PC-3 (cell line): Measurements from ENCODE around the gene DYNC1I1. TPM values are rescaled to one million over a fixed set of nuclear protein-coding genes. Genes with fewer than 3 reads are reported as not detected.

Experiments
- ATAC-seq: fragments of 200-7000 bp; cut with Tn5 transposase; 2 replicates; pipeline ENCODE4 v1.9.1; 2020; ENCODE audit warnings: mild to moderate bottlenecking, moderate library complexity
- BruUV-seq: library from RNA; stranded (reverse); fragments of 400-500 nt; replicated peaks from 2 replicates; lab custom pipeline; 2021; lab: Mats Ljungman, UMichigan
- CTCF ChIA-PET: fragments of 300-600 bp; sonication (Branson Sonifier 250); formaldehyde crosslinking; loops from one replicate; lab custom pipeline; 2022; ENCODE audit warnings: antibody characterized with exemption; lab: Charles Lee
- POLR2A ChIA-PET: fragments of 300-600 bp; sonication (Branson Sonifier 250); formaldehyde crosslinking; loops from one replicate; lab custom pipeline; 2022; ENCODE audit warnings: antibody characterized with exemption; ENCODE audit not compliant: unreplicated experiment; lab: Charles Lee
- DNase-seq: peaks from one replicate; pipeline ENCODE4 v3.0.0-alpha.2; 2015
- H2AFZ ChIP-seq: fragments of 300-600 bp; sonication (generic); 2 replicates; pipeline ENCODE4 v1.6.0; 2016; ENCODE audit warnings: antibody characterized with exemption, low read length
- H3F3A ChIP-seq: fragments of 300-600 bp; sonication (generic); one replicate; pipeline ENCODE4 v1.6.0; 2017; ENCODE audit warnings: antibody characterized with exemption, low read length, control low read depth, mild to moderate bottlenecking; ENCODE audit not compliant: unreplicated experiment
- H3K27ac ChIP-seq: fragments of 300-600 bp; sonication (generic); 2 replicates; pipeline ENCODE4 v1.5.1; 2016; ENCODE audit warnings: mild to moderate bottlenecking, low read length
- H3K27me3 ChIP-seq: fragments of 300-600 bp; sonication (generic); 2 replicates; pipeline ENCODE4 v1.6.1; 2016; ENCODE audit warnings: low read length, mixed read lengths
- H3K36me3 ChIP-seq: fragments of 300-600 bp; sonication (generic); 2 replicates; pipeline ENCODE4 v1.6.1; 2016; ENCODE audit warnings: low read depth, mixed run types, low read length, mixed read lengths
- H3K4me1 ChIP-seq: fragments of 300-600 bp; sonication (generic); 2 replicates; pipeline ENCODE4 v1.5.1; 2016; ENCODE audit warnings: low read length; ENCODE audit not compliant: insufficient read depth
- H3K4me2 ChIP-seq: fragments of 300-600 bp; sonication (generic); 2 replicates; pipeline ENCODE4 v1.6.0; 2016; ENCODE audit warnings: low read length
- H3K4me3 ChIP-seq: fragments of 300-600 bp; sonication (generic); 2 replicates; pipeline ENCODE4 v1.5.1; 2016; ENCODE audit warnings: mild to moderate bottlenecking, low read length, mixed read lengths
- H3K79me2 ChIP-seq: fragments of 300-600 bp; sonication (generic); 2 replicates; pipeline ENCODE4 v1.6.1; 2017; ENCODE audit warnings: low read length, mixed read lengths
- H3K9ac ChIP-seq: fragments of 300-600 bp; sonication (generic); 2 replicates; pipeline ENCODE4 v1.6.0; 2016; ENCODE audit warnings: mild to moderate bottlenecking, low read length
- H3K9me2 ChIP-seq: fragments of 300-600 bp; sonication (generic); replicated peaks from 2 replicates; pipeline ENCODE4 v1.6.1; 2016; ENCODE audit warnings: mixed run types, low read length, mixed read lengths
- H3K9me3 ChIP-seq: fragments of 300-600 bp; sonication (generic); 2 replicates; pipeline ENCODE4 v1.6.1; 2016; ENCODE audit warnings: low read length, mixed read lengths
- H4K20me1 ChIP-seq: fragments of 300-600 bp; sonication (generic); 2 replicates; pipeline ENCODE4 v1.6.1; 2016; ENCODE audit warnings: low read length, mixed read lengths
- EZH2 ChIP-seq: fragments of 300-600 bp; sonication (generic); IDR thresholded peaks from one replicate; pipeline ENCODE4 v1.6.1; 2017; ENCODE audit warnings: antibody characterized with exemption, mild to moderate bottlenecking, low read length; ENCODE audit not compliant: unreplicated experiment
- EZH2phosphoT487 ChIP-seq: fragments of 300-600 bp; sonication (generic); IDR thresholded peaks from 2 replicates; pipeline ENCODE4 v1.6.1; 2018; ENCODE audit warnings: mild to moderate bottlenecking, antibody characterized with exemption, low read length, borderline replicate concordance
- intact Hi-C: fragments of 100-400 bp; cut with micrococcal nuclease; formaldehyde crosslinking; loops from 2 replicates; pipeline ENCODE4 v1.9.0; 2023
- total RNA-seq: library from RNA; depleted of rRNA; stranded (reverse); fragments of >200 nt; gene quantifications from 2 replicates; pipeline ENCODE4 v1.2.3, GENCODE V29; 2014
- TF ChIP-seq, protein P1 (sequence below): fragments of 300-600 bp; sonication (generic); conservative IDR thresholded peaks from 2 replicates; pipeline ENCODE4 v1.5.1; 2017; ENCODE audit warnings: antibody characterized with exemption, low read depth, mild to moderate bottlenecking, low read length

The DYNC1I1 gene
- total RNA-seq, 1 experiment from 2014 or later, result 2.4 TPM

GRCh38 chr7:95881597-95881996 is 109.2 kb downstream of the DYNC1I1 start:
- CTCF ChIA-PET, result no interaction called here
- no TSS peak for BruUV-seq

GRCh38 chr7:95883217-95883616 is 110.9 kb downstream of the DYNC1I1 start:
- H3K27ac ChIP-seq, result no peak overlapping the region
- no peak overlapping the region for H3K4me3 ChIP-seq
- no peak overlapping the region for H2AFZ ChIP-seq
- intact Hi-C loops, result no loop called here
- BruUV-seq, result no TSS peak
- ATAC-seq (no peak), DNase-seq (no peak)
- POLR2A ChIA-PET, result no interaction called here
- no peak overlapping the region for H3K4me2 ChIP-seq
- no peaks in the 10 kb centered on the region for H3K36me3 ChIP-seq
- H3K79me2 ChIP-seq, result no peaks in the 10 kb centered on the region
- peaks cover 3% of the 10 kb centered on the region; the same call in 1 of the 2 replicates for H3K4me1 ChIP-seq
- no peaks in the 10 kb centered on the region for H4K20me1 ChIP-seq
- CTCF ChIA-PET, result no interaction called here
- no peaks in the 10 kb centered on the region for H3K9me2 ChIP-seq
- H3K9me3 ChIP-seq, result no peaks in the 10 kb centered on the region
- H3F3A ChIP-seq, result no peaks in the 10 kb centered on the region
- no peaks in the 10 kb centered on the region for H3K27me3 ChIP-seq
- H3K9ac ChIP-seq, result no peak overlapping the region
- TF ChIP-seq, protein P1, sequence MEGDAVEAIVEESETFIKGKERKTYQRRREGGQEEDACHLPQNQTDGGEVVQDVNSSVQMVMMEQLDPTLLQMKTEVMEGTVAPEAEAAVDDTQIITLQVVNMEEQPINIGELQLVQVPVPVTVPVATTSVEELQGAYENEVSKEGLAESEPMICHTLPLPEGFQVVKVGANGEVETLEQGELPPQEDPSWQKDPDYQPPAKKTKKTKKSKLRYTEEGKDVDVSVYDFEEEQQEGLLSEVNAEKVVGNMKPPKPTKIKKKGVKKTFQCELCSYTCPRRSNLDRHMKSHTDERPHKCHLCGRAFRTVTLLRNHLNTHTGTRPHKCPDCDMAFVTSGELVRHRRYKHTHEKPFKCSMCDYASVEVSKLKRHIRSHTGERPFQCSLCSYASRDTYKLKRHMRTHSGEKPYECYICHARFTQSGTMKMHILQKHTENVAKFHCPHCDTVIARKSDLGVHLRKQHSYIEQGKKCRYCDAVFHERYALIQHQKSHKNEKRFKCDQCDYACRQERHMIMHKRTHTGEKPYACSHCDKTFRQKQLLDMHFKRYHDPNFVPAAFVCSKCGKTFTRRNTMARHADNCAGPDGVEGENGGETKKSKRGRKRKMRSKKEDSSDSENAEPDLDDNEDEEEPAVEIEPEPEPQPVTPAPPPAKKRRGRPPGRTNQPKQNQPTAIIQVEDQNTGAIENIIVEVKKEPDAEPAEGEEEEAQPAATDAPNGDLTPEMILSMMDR, result no peak
- TF ChIP-seq EZH2phosphoT487 (no peak), EZH2 (no peak)

More at GRCh38 chr7:95881597-95881996, 109.2 kb downstream of the DYNC1I1 start:
- intact Hi-C loops, result no loop called here
- H3K27me3 ChIP-seq, result no peaks in the 10 kb centered on the region
- no peaks in the 10 kb centered on the region for H4K20me1 ChIP-seq
- no peak for ATAC-seq
- no peaks in the 10 kb centered on the region for H3F3A ChIP-seq
- no peak overlapping the region for H3K4me2 ChIP-seq
- no peak overlapping the region for H2AFZ ChIP-seq
- H3K27ac ChIP-seq, result no peak overlapping the region
- H3K9me2 ChIP-seq, result no peaks in the 10 kb centered on the region
- H3K79me2 ChIP-seq, result no peaks in the 10 kb centered on the region
- H3K36me3 ChIP-seq, result no peaks in the 10 kb centered on the region
- DNase-seq, result no peak
- POLR2A ChIA-PET, result no interaction called here
- TF ChIP-seq EZH2phosphoT487 (no peak), EZH2 (no peak)
- TF ChIP-seq, protein P1, result no peak
- H3K9ac ChIP-seq, result no peak overlapping the region
- H3K9me3 ChIP-seq, result no peaks in the 10 kb centered on the region
- H3K4me3 ChIP-seq, result no peak overlapping the region
- no peaks in the 10 kb centered on the region for H3K4me1 ChIP-seq

DNA sequence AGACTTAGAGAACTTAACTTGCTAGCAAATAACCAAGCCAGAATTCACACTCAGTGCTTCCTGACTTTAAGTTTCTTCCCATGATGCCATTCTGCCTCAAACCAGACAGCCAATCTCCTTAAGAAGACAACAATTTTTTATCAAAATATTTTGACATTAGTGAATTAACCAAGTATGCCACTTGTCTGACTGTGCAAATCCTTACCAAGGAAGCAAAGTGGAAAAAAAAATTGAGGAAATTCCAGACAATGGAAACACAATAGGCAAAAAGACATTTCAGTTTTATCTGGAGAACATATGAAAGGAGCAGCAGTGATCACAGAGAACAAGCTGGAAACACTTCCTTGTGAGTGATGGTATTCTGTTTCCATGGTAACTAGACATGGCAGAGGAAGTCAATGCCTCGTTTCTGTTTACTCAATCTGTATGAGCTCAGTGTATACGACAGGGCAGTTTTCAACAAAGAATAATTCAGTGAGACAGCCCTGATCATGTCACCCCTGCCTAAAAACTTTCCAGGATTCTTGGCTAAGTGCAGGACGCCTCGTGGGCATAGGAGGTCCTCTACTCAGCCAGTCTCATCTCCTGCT is 114.2 kb downstream of the DYNC1I1 start:
- Histone ChIP-seq H3K9me2 (no peaks in the 10 kb centered on the region), H3K27me3 (no peaks in the 10 kb centered on the region), H3F3A (no peaks in the 10 kb centered on the region), H4K20me1 (no peaks in the 10 kb centered on the region), H3K4me3 (no peak overlapping the region), H3K9ac (no peak overlapping the region), H3K4me1 (peaks cover 3% of the 10 kb centered on the region; the same call in 1 of the 2 replicates), H3K4me2 (no peak overlapping the region), H3K36me3 (no peaks in the 10 kb centered on the region), H2AFZ (no peak overlapping the region), H3K27ac (no peak overlapping the region), H3K9me3 (no peaks in the 10 kb centered on the region), H3K79me2 (no peaks in the 10 kb centered on the region)
- ChIA-PET CTCF (no interaction called here), POLR2A (no interaction called here)
- no TSS peak for BruUV-seq
- peak; percentile 89 for ATAC-seq
- TF ChIP-seq, protein P1, result no peak
- TF ChIP-seq EZH2, result no peak
- no peak for TF ChIP-seq EZH2phosphoT487
- intact Hi-C loops, result no loop called here
- peak; percentile 35 for DNase-seq
